ES-I3 (cell line): ENCODE results near the gene TAF4B.
"Not testable (repeated sequence)": the region's sequence is repeated elsewhere in the genome, so short reads cannot be mapped to it uniquely, and the experiment has no call there.

Experiments used
- H3K36me3 ChIP-seq: 2 replicates; pipeline ENCODE4 v1.6.1; 2013; ENCODE audit warnings: mild to moderate bottlenecking, low read length, control low read depth, moderate library complexity; ENCODE audit not compliant: insufficient read depth
- H3K4me1 ChIP-seq: 2 replicates; pipeline ENCODE4 v1.6.1; 2013; ENCODE audit warnings: mild to moderate bottlenecking, control low read depth, low read length; ENCODE audit not compliant: insufficient read depth
- H3K9ac ChIP-seq: 2 replicates; pipeline ENCODE4 v1.6.1; 2013; ENCODE audit warnings: low read depth, mild to moderate bottlenecking, low read length, moderate library complexity
- H3K9me3 ChIP-seq: 2 replicates; pipeline ENCODE4 v1.6.1; 2013; ENCODE audit warnings: mild to moderate bottlenecking, low read length, moderate library complexity; ENCODE audit not compliant: control insufficient read depth, insufficient read depth

TAF4B gene

GRCh38 chr18:26422472-26423162 lies 196.4 kb downstream of the TAF4B start:
- Histone ChIP-seq H3K9ac (no peak overlapping the region), H3K4me1 (no peaks in the 10 kb centered on the region), H3K9me3 (no peaks in the 10 kb centered on the region), H3K36me3 (no peaks in the 10 kb centered on the region)

GRCh38 chr18:26424428-26425147 lies 198.3 kb downstream of the TAF4B start:
- H3K4me1 ChIP-seq = peaks cover 3% of the 10 kb centered on the region; the same call in 1 of the 2 replicates
- H3K9ac ChIP-seq = no peak overlapping the region
- H3K9me3 ChIP-seq = no peaks in the 10 kb centered on the region
- H3K36me3 ChIP-seq = no peaks in the 10 kb centered on the region

GRCh38 chr18:26425148-26425531 lies 198.9 kb downstream of the TAF4B start:
- Histone ChIP-seq H3K9ac (no peak overlapping the region), H3K36me3 (no peaks in the 10 kb centered on the region), H3K4me1 (peaks cover 7% of the 10 kb centered on the region; the same call in 1 of the 2 replicates), H3K9me3 (no peaks in the 10 kb centered on the region)

GRCh38 chr18:26429535-26430226 lies 203.4 kb downstream of the TAF4B start:
- Histone ChIP-seq H3K9me3 (no peaks in the 10 kb centered on the region), H3K9ac (no peak overlapping the region), H3K4me1 (peaks cover 7% of the 10 kb centered on the region; the same call in 1 of the 2 replicates), H3K36me3 (no peaks in the 10 kb centered on the region)

- no peaks in the 10 kb centered on the region for H3K9me3 ChIP-seq
- peaks cover 16% of the 10 kb centered on the region for H3K4me1 ChIP-seq
- no peaks in the 10 kb centered on the region for H3K36me3 ChIP-seq
- no peak overlapping the region for H3K9ac ChIP-seq
Observed at GRCh38 chr18:26432651-26433424, 206.6 kb downstream of the TAF4B start.

- Histone ChIP-seq H3K36me3 (no peaks in the 10 kb centered on the region), H3K9ac (no peak overlapping the region), H3K4me1 (peaks cover 10% of the 10 kb centered on the region), H3K9me3 (no peaks in the 10 kb centered on the region)
Observed at GRCh38 chr18:26434887-26435286, 208.6 kb downstream of the TAF4B start.

GRCh38 chr18:26435415-26436095 lies 209.3 kb downstream of the TAF4B start:
- H3K9ac ChIP-seq = no peak overlapping the region
- no peaks in the 10 kb centered on the region for H3K36me3 ChIP-seq
- peaks cover 10% of the 10 kb centered on the region for H3K4me1 ChIP-seq
- H3K9me3 ChIP-seq = no peaks in the 10 kb centered on the region

- no peaks in the 10 kb centered on the region for H3K9me3 ChIP-seq
- H3K4me1 ChIP-seq = peaks cover 10% of the 10 kb centered on the region
- H3K9ac ChIP-seq = no peak overlapping the region
- H3K36me3 ChIP-seq = no peaks in the 10 kb centered on the region
Observed at GRCh38 chr18:26436176-26437051, 210.2 kb downstream of the TAF4B start.

- H3K36me3 ChIP-seq, H3K9me3 ChIP-seq, H3K9ac ChIP-seq: not testable (repeated sequence)
- peaks cover 12% of the 10 kb centered on the region for H3K4me1 ChIP-seq
Observed at GRCh38 chr18:26437634-26438033, 211.4 kb downstream of the TAF4B start.

- H3K36me3 ChIP-seq = no peaks in the 10 kb centered on the region
- no peak overlapping the region for H3K9ac ChIP-seq
- H3K4me1 ChIP-seq = peaks cover 12% of the 10 kb centered on the region
- no peaks in the 10 kb centered on the region for H3K9me3 ChIP-seq
Observed at GRCh38 chr18:26438980-26439379, 212.7 kb downstream of the TAF4B start.

GRCh38 chr18:26439537-26439936 lies 213.3 kb downstream of the TAF4B start:
- Histone ChIP-seq H3K4me1 (peaks cover 12% of the 10 kb centered on the region), H3K9ac (no peak overlapping the region), H3K9me3 (no peaks in the 10 kb centered on the region), H3K36me3 (no peaks in the 10 kb centered on the region)

- H3K36me3 ChIP-seq = no peaks in the 10 kb centered on the region
- no peak overlapping the region for H3K9ac ChIP-seq
- H3K9me3 ChIP-seq = no peaks in the 10 kb centered on the region
- peaks cover 12% of the 10 kb centered on the region for H3K4me1 ChIP-seq
Observed at GRCh38 chr18:26440644-26441043, 214.4 kb downstream of the TAF4B start.
